AG04449 (cell line): ENCODE results near the gene KXD1.
A peak's percentile ranks its signal among the peaks of the same experiment; 100 is the strongest.
"Not testable (repeated sequence)": the region's sequence is repeated elsewhere in the genome, so short reads cannot be mapped to it uniquely, and the experiment has no call there.

Experiments used
- CTCF ChIA-PET: fragments of 350-600 bp; formaldehyde crosslinking; extraction: SDS; loops from one replicate; lab custom pipeline; 2021; ENCODE audit warnings: antibody characterized with exemption; lab: Yijun Ruan, JAX
- POLR2A ChIA-PET: fragments of 400-600, 350-600 bp; formaldehyde crosslinking; extraction: SDS; loops from one replicate; lab custom pipeline; 2020; ENCODE audit warnings: antibody characterized with exemption, inconsistent platforms; lab: Yijun Ruan, JAX
- DNase-seq: peaks from one replicate; pipeline ENCODE4 v3.0.0-alpha.2; 2010; ENCODE audit warnings: low read depth, low spot score
- H3K4me3 ChIP-seq: 2 replicates; pipeline ENCODE4 v1.5.1; 2011; ENCODE audit warnings: low read depth, mild to moderate bottlenecking, control low read depth, low read length
- TF ChIP-seq, protein P1 (sequence below): IDR thresholded peaks from one replicate; pipeline ENCODE4 v1.5.1; 2011; ENCODE audit warnings: mild to moderate bottlenecking, moderate library complexity, low read length, control low read depth, inconsistent platforms; ENCODE audit not compliant: insufficient read depth; ENCODE audit errors: missing control alignments

KXD1 gene

DNA sequence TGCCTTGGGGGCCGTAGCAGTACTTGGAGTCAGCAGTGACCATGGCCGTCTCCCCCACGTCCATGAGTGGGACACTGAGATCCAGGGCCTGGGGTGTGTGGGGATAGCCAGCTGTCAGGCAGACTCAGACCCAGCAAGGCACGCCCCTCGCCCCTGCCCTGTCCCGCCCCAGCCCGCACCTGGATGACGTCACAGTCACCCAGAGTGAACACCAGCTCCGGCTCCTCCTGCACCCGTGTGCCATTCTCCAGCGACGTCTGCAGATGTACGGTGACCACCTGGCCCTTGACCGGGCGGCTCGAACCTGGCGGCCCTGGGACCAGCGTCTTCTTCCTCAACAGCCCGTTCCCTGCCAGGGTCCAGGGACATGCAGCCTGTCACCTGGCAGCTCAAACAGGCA lies 18.3 kb upstream of the KXD1 start:
- DNase-seq = no peak
- CTCF ChIA-PET = interaction anchor here (1.0 kb wide), 1 partner anchor 8 kb away, joined by 3 read pairs; no protein-coding TSS in a partner anchor
- TF ChIP-seq, protein P1, sequence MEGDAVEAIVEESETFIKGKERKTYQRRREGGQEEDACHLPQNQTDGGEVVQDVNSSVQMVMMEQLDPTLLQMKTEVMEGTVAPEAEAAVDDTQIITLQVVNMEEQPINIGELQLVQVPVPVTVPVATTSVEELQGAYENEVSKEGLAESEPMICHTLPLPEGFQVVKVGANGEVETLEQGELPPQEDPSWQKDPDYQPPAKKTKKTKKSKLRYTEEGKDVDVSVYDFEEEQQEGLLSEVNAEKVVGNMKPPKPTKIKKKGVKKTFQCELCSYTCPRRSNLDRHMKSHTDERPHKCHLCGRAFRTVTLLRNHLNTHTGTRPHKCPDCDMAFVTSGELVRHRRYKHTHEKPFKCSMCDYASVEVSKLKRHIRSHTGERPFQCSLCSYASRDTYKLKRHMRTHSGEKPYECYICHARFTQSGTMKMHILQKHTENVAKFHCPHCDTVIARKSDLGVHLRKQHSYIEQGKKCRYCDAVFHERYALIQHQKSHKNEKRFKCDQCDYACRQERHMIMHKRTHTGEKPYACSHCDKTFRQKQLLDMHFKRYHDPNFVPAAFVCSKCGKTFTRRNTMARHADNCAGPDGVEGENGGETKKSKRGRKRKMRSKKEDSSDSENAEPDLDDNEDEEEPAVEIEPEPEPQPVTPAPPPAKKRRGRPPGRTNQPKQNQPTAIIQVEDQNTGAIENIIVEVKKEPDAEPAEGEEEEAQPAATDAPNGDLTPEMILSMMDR = no peak
- POLR2A ChIA-PET = interaction anchor here (0.6 to 1.8 kb wide), 2 partner anchors 16 to 72 kb away, joined by 3 to 5 read pairs; no protein-coding TSS in a partner anchor
- H3K4me3 ChIP-seq = no peak overlapping the region

DNA sequence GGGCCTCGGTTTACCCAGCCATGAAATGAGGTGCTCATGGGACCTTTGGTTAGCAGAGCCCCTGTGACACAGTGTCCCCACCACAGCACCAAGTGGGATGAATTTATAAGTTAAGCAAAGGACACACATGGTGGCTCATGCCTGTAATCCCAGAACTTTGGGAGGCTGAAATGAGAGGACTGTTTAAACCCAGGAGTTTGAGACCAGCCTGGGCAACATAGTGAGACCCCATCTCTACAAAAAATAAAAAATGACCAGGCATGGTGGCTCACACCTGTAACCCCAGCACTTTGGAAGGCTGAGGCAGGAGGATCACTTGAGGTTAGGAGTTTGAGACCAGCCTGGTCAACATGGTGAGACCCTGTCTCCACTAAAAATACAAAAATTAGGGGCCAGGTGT lies 17.5 kb upstream of the KXD1 start:
- DNase-seq, H3K4me3 ChIP-seq: not testable (repeated sequence)
- ChIA-PET CTCF (interaction anchor here (1.0 kb wide), 1 partner anchor 9 kb away, joined by 3 read pairs; no protein-coding TSS in a partner anchor), POLR2A (interaction anchor here (1.8 kb wide), 1 partner anchor 17 kb away, joined by 5 read pairs; no protein-coding TSS in a partner anchor)

DNA sequence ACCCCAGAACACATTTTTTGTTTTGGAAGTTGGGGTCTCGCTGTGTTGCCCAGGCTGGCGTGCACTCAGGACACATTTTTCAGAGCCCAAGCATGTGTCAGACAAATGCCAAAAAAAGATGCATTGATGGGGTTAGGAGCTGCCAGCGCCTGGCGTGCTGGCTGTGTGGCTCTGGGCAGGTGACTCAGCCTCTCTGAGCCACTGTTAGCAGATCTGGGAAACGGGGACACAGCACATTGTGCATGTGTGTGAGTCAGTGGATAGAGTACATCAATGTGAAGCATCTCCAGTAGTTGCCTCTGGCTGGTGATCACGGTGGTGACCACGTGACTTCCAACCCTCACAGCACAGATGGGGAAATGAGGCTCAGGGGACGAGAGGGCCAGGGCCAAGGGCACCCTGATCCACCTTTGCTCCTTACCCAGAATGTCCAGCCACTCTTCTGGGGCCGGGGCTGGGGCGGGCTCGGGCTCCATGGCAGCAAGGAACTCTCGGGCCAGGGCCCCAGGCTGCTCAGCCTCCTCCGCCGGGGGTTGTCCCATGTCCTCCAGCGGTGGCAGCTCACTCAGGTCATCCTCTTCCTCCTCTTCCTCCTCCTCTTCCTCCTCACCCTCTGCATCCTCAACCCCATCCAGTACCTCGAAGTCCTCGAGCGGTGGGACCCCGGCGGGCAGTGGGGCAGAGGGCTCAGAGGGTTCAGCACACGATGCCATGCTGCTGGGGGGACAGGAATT lies 16.2 kb upstream of the KXD1 start:
- peak overlapping the region; percentile 74 for H3K4me3 ChIP-seq
- no peak for DNase-seq
- ChIA-PET CTCF (interaction anchor here (2.0 kb wide), 1 partner anchor 80 kb away, joined by 5 read pairs; no protein-coding TSS in a partner anchor), POLR2A (no interaction called here)
- TF ChIP-seq, protein P1 = no peak

DNA sequence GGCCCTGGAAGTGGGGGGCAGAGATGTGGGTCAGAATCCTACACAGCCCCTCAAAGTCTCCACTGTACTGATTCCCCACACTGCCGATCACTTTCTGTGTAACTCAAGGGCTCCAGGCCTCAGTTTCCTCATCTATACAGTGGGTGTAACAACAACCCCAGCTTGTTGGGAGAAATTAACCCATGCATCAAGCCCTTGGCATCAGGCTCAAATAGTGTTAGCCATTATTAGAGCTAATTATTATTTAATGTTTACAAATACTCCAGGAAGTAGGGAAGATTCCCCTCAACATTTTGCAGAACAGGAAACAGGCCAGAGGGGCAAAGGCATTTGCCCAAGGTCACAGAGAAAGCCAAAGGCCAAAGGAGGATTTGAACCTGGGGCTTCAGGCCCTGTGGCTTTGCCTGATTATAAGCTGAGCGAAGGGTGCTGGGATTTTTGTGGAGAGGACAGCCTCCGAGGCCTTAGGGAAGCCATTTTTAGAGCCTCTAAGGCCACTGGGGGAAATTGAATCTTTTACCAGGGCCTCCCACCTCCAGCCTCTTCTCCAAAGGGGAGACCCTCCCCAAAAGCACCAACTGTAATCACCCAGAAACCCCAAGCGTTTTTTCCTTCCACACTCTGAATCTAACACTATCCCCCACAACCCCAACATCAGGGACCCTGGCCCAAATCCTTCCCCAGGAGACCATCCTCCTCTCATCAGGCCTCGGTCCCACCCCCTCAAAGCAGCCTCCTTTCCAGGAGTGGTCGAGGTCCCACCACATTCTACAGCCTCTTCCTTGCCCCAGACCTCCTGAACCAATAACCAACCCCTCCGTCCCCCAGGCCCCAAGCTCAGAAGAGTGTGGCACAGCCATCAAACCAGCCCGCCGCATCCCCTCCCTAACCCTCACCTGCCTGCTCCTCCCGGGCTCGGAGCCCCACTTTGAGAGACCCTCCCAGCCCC lies 15.4 kb upstream of the KXD1 start:
- H3K4me3 ChIP-seq = peak overlapping the region; percentile 74
- CTCF ChIA-PET = interaction anchor here (1.0 to 2.0 kb wide), 3 partner anchors 72 to 324 kb away, joined by 3 to 5 read pairs (median 3); no protein-coding TSS in a partner anchor
- DNase-seq = no peak
- TF ChIP-seq, protein P1 = no peak
- POLR2A ChIA-PET = interaction anchor here (0.7 to 1.0 kb wide), 2 partner anchors 92 to 236 kb away, joined by 3 read pairs; no protein-coding TSS in a partner anchor

DNA sequence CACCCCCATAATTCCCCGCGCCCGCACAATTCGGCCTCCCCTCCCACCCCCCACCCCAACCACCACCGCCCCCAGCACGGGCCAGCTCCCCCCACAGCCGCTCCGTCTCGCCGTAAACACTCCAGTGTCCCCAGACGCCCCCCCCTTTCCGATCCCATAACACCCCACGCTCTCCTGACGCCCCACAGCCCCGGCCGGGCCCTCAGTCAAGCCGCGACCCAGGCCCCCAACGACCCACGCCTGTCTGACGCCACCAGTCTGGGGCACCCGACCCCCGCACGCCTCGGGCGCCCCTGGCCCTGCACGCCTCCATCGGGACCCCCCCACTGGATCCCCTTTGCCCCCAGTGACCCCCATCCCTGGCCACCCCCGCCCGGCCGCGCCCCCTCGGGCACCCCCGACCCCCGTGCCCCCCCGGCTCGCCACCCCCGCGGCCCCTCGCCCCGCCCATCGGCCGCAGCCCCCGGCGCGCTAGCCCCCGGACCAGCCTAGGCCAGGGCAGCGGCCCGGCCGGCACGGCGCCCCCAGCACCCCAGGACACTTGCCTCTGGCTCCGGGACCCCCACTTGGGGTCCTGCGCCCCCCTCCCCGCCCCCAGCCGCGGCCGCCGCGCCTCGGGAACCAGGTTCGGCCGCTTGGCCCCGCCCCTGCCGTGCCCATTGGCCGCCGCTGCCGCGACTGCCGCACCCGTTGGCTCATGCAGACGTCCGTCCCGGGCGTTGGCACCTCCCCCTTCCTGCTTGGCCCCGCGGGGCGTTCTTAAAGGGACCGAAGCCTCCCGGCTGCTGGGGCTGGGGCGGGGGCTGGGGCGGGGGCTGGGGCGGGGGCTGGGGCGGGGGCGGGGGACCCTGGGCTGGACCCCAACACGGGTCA lies 14.5 kb upstream of the KXD1 start, which contains the start of gene FKBP8:
FKBP8 (minus strand) TSS at position 633 of the 873 bp plus-strand sequence. CDS start 1,603 bp downstream, outside the sequence.
- TF ChIP-seq, protein P1 = no peak
- DNase-seq = no peak
- ChIA-PET POLR2A (interaction anchor here (0.7 to 1.0 kb wide), 3 partner anchors 15 to 235 kb away, joined by 3 to 6 read pairs (median 3); no protein-coding TSS in a partner anchor), CTCF (interaction anchor here (0.8 to 2.1 kb wide), 7 partner anchors 13 to 324 kb away, joined by 3 to 7 read pairs (median 4); no protein-coding TSS in a partner anchor)
- peak within 1 kb of the TSS; percentile 74 for H3K4me3 ChIP-seq
